HTR-8/SVneo (cell line): ENCODE results near the gene LYL1.

ENCODE experiments used
- DNase-seq: peaks from one replicate; pipeline ENCODE4 v3.0.0; 2011; ENCODE audit warnings: low spot score, mixed read lengths; ENCODE audit not compliant: insufficient read length
- FAIRE-seq: peaks from 2 replicates; lab custom pipeline; 2011; peaks lifted over from hg19 to GRCh38; lab: Jason Lieb, UNC

LYL1 gene

DNA sequence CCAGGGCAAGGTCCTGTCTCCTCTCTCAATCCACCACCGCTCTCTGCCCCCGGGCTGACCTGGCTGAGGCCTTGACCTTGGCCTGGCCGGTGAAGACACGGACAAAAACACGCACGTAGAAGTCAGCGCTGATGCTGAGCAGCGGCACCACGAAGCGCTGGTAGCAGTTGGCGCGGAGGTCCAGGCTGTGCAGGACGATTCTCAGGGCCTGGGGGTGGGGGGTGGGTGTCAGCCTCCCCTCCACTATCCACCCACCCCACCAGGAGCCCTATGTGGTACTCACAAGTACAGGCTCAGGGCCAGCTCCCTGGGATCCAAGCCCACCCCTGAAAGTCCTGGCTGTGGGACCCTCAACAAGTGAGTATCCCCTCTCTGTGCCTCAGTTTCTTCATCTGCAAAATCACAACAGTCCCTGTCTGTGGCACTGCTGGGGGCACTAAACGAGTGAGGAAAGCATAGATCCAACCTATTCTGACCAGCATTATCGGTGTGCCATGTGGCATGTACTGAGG is 7.5 kb upstream of the LYL1 start:
- DNase-seq (no peak), FAIRE-seq (no peak)

DNA sequence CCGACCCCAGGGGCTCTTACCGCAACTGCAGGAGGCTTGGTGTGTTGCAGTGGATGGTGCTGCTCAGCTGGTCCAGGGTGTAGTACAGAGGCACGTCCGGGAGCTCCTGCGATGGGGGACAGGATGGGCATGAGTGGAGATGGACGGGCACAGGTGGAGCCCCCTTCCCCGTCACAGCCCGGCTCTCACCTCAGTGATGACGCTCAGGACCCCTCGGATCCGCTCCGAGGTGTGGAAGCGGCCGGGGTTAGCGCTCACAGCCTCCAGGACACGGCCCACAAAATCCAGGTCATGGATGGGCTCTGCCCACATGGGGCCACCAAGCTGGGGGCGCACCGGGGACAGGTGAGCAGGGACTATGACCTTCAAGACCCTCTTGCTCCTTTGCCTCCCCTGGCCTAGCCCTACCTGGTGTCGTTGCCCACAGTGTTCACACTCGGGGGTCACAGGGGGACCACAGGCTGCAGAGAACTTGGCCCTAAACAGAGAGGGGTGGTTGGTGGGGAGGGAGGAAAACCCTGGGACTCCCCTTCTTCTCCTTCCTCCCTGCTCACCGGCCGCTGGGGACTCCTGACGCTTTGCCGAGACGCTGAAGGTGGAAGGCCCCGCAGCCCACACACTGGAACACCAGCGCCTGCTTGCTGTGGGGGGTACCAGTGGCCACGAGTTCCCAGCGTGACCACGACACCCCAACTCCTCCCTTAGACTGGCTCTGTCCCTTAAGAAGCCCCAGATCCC is 6.9 kb upstream of the LYL1 start:
- DNase-seq (no peak), FAIRE-seq (no peak)

DNA sequence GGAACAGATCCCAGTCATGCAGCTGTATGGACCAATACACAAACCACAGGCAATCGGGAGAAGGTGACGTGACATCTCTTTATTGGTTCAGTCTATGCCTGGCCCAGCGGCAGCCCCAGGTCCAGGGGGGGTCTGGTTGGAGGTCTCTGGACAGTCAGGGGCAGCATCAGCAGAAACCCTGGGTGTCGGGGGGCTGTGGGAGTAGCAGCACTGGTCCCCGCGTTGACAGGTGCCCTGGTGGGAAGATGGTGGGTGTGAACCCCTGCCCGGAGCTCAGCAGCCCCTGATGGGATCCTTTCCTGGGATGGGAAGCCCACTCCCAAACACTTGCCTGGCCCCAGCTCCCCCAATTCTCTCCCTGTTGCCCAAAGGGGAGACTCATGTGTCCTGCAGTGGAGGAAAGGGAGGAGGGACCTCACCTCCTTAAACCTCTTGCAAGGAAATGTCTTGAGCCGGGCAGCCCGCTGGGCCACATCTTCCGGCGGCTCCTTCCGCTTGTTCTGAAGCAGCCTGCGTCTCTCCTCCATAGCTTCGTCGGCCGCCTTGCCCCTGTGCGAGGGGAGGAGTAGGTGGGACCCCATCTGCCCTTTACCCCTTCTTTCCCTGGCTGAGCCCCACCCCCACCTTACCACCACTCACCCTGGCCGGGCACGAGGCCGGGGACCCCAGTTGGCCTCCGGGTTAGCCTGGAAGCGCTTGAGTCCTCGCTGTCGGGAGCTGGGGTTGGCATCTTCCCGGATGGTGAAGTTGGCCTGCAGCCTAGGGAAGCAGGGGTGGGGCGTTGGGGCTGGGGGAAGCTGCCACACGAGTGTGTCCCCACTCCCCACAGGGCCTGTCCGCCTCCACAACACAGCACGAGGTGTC is 2.4 kb upstream of the LYL1 start:
- no peak for FAIRE-seq
- DNase-seq = no peak

DNA sequence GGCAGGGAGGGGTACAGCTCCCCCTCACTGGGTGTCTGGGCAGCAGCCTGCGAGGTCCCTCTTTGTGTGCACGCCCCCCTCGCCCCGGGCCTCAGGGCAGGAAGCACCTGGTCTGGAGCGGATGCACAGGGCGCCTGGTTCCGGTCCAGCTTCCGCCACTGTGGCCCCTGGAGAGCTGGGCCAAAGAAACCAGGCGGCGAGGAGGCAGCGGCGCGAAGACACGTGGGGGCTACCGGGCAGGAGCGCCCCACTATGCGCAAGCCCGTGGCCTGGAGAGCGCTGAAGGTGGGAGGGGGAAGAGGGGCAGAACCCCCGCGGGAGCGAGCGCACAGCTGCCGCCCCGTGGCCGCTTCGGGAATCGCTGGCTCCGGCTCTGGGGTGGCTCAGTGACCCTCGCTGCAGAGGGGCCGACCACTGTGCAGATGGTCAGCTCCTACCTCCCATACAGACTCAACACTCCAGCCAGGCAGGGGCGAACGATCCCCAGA is 1.7 kb upstream of the LYL1 start:
- FAIRE-seq (no peak), DNase-seq (no peak)

DNA sequence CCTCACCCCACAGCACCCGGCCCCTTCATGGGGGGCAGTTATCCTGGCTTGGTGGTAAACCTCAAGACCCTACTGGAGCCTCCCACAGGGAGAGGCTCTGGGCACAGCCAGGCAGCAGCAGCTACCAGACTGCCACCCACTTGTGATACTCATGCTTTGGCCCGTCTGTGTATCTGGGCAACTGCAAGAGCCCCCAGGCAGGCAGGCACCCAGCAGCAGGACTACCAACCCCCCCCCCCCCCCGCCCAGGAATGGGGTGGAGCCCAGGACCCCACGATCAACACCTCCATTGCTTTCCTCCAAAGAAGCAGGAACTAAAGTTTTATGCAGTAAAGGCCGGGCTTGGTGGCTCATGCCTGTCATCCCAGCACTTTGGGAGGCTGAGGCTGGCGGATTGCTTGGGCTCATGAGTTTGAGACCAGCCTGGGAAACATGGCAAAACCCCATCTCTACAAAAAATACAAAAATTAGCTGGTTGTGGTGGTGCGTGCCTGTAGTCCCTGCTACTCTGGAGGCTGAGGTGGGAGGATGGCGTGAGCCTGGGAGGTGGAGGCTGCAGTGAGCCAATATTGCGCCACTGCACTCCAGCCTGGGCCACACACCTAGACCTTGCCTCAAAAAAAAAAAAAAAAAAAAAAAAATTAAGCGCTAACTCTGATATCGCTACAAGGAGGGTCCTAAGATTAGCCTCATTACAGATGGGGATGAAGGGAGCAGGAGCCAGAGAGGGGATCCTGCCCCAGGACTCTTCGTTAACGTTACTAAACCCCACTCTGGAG is 1.1 kb upstream of the LYL1 start:
- DNase-seq (no peak), FAIRE-seq (no peak)

DNA sequence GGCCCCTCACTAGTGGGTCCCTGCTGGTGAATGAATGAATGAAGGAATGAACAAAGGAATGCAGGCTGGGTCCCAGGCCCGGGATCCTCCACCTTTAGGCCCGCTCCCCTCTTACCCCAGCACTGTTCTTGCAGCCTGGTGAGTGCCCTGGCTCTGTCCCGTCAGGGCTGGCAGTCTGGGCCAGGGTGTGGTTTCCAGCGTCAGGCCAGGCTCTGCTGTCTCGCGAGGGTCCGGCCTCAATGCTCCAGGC is 317 bp downstream of the LYL1 start:
- DNase-seq (no peak), FAIRE-seq (no peak)

DNA sequence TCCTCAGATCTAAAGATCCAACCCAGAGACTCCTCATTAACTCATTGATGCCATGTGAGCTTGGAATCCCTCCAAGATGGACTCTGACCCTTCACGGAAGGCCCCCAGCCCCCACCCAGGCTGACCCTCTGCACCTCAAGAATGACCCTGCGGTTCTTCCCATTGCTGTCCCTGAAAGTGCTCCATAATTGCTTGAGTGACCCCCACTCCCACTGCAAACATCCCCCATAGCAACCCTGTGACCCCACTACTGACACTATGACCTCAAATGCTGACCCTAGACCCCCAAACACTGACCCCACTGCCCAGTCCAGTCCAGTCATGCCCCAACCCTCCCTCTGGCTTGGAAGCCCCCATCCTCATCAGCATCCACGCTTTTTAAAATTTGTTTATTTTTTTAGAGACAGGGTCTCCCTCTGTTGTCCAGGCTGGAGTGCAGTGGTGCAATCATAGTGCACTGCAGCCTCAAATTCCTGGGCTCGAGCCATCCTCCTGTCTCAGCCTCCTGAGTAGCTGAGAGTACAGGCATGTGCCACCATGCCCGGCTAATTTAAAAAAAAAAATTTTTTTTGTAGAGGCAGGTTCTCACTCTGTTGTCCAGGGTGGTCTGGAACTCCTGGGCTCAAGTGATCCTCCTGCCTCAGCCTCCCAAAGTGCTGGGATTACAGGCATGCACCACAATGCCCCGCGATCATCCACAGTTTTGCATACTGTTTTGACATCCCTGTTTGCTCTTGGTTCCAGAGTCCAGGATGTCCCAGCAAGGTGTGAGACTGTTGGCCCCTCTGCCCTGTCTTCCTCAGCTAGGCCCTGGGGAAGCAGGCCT is 855 bp downstream of the LYL1 start:
- no peak for FAIRE-seq
- DNase-seq = no peak

DNA sequence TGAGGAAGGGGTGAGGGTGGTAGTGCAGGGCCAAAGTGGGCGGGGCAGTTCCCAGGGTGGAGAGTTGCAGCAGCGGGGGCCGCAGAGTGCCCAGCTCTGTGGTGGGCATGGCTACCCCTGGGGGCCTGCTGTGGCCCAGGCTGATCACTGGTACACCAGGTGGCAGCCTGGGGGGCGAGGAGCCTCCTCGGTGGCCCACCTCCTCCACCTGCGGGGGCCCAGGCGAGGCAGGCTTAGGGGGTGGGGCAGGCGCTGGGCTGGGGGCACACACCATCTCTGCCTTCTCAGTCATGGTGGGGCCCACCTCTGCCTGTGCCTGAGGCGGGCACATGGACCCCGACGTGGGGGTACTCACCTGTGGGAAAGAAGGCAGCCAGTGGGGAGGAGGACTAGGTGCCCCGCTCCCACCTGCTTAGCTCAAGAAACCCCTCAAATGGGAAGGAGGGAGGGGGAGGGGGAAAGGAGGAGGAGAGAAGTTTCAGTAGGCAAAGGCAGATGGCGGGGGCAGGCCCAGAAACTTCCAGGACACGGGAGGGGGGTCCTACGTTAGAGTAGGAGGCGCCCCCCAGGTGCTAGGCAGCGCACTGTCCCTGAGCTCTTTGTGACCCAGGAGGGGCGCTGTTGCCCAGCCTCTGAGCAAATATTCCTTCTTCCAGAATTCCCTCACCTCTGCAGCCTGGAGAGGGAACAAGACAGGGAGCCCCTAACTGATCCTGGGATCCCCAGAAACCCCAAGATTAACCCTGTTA is 1.6 kb downstream of the LYL1 start:
- DNase-seq (no peak), FAIRE-seq (no peak)

DNA sequence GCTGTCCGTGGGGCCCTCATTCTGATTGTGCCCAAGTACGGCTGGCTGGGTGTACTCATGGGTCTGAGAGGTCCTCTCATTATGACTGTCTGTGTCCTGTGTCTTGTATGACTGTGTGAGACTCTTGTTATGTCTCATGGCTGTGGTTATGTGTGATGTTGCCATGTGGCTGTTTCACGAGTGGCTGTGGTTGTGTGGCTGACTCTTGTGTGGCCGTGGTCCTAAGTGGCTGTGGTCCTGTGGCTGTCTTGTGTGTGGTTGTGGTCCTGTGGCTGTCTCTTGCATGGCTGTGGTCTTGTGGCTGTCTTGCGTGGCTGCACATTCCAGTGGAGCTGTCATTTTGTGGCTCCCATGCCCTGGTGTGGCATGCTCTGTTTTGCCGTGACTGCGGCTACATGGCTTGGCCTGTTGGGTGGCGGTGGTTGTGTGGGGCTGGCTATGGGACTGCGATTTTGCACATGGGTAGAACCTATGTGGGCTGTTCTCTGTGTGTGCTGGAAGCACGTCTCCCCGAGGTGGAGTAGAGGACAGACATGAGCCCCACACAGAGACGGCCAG is 2.5 kb downstream of the LYL1 start:
- DNase-seq (no peak), FAIRE-seq (no peak)

DNA sequence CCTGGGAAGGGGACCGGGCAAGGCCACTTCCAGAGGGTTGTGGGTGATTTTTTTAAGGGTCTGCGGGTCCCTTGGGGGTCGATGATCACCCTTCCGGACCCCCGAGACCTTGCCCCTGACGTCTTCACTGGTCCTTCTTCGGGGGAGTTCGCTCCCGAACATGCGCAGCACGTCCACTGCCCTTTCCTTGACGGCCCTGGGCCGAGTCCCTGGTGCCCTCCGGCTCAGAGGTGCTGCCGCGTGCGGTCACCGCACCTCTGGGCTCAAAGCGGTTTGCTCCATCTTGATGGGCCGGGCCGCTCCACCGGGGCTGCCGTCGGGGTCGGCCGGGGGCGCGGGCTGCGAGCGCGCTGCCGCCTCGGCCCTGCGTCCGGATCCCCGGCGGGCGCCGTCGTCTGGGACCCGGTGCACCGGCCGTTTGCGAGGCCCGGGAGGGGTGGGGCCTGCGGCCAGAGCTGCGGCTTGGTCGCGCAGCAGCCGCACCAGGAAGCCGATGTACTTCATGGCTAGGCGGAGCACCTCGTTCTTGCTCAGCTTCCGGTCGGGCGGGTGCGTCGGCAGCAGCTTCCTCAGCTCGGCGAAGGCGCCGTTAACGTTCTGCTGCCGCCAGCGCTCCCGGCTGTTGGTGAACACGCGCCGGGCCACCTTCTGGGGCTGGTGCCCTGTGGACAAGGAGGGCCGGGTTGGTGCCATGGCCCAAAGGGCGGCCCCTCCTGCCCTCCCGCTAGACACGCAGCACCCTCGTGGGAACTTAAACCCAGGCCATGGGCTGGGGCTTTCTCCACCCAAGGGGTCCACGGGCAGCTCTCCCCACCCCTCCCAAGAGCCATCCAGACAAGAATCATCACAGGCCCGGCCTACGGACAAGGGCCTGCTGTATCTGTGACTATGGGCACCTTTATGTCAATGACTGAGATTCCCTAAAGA is 3.3 kb downstream of the LYL1 start:
- DNase-seq (no peak), FAIRE-seq (no peak)

DNA sequence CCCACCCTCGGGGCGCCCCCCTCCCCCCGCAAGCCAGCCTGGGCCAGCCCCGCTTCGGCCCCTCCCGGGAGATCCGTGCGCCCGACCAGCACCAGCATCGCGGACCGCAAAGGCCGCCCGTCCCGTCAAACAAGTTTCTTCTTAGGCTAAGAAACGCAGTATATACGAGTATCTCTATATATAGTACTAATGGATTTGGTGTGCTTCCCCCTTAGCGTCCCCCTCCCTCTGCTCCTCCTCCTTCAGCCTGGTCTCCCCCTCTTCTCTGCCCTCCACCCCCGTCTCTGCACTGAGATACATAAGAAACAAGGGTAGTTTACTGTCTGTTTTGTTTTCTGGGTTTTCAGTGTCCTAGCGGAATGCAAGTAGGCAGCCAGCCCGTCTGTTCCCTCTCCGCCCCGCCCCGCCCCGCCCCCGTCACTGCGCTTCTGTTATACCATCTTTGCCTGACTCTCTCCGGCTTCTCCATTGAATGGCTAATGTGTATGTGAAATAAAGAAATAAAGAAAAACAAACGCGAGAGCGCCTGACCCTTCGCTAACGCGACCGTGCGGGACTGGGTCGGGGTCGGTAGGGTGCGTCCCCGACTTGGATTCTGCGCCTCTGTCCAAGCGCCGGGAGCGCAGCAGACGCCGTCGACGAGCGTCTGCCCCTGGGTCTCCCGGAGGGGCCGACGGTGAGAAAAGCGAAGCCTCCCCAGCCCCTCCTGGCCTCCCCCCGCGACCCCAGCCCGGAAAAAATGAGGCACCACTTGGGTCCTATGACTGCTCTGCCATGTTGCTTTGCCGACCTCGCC is 4.2 kb downstream of the LYL1 start:
- FAIRE-seq = no peak
- DNase-seq = no peak

DNA sequence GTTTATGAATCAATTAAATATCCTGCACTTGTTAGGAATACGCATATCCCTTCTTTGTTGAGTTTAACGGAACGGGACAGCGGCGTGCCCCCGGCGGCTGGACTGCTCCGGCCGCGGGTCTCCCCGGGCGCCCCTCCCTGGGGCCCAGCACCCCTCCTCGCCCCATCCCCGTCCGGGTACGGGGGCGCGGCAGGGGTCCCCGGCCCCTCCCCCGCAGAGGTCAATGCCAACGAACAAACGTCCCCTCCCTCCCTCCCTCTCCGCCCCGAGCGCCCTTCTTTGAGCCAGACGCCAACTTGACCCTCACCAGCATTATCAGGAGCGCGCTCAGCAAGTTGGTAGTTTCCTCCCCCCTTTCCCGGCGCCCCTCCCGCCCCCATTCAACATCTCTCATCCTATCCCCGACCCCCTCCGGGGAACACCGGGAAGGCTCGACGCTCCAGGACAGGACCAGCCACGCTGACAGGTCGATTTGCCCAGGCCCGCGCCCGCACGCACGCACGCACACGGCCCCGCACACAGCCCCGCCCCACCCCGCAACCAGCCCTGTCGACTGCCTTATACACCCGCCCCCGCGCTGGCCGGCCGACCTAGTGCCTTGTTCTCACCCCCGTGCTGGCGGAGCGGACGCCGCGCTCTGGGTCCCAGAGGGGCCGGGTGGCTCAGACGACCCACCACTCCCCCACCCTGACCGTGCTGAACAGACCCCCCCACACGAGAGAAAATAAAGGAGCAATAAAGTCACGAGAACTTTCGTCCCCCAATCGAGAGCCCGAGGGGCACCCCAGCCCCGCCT is 5.0 kb downstream of the LYL1 start:
- no peak for DNase-seq
- no peak for FAIRE-seq

DNA sequence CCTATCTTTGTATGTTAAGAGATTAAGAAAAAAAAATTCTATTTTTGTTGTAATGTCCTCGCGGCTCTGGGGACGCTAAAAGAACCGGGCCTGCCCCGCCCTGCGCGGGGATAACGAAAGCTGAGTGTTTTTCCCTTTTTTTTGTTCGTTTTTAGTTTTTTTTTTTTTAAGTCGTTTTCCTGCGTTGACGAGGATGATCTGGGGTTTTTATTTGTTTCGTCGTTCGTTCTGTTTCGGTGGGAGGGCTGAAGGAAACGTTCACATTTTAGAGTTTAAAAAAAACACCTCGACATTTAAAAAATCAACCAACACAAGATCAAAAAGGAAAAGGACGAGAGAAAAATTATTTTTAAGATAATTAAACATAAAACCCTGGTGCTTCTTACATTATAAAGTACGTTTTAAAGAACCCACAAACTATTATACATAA is 5.6 kb downstream of the LYL1 start:
- FAIRE-seq = no peak
- no peak for DNase-seq

DNA sequence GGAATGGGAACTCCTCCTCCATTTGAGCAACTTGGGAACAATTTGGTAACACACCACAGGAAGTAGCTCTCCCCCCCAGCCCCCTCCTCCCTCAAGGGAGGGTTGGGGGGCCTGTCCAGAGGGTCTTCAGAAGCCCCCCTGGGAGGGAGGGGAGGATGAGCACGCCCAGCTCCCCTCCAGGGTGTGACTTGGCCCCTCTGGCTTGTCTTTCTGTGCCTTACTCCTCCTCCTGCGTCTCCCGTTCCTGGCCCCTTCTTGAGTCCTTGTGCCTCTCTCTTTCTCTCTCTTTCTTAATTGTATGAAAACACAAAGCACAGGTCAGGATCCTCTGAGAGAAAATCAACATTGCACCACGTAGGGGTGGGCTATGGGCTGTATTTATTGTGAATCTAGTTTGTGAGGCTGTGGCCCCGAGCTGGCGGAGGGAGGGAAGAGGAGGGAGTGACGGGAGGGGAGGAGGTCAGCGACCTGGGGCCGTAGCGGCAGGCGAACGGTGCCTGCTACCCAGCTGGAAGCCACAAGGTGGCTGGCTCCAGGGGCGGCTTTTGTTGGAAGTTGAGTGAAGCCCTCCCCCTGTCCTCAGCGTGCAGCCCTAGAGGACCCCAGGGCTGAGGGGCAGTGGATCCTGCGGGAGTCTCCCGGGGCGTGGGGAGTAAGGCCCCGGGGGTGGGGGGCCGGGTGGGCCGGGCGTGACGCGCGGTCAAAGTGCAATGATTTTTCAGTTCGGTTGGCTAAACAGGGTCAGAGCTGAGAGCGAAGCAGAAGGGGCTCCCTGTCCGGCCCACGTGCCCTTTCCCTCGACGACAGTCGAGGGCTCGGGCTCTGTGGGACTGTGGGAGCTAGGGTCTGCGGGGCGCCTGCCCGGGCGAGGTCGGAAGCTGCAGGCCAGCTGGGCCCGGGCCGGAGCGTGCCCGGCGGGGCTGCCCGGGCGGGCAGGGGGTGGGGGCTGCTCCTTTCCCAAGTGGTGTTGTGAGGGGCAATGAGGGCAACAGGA is 6.4 kb downstream of the LYL1 start:
- DNase-seq (no peak), FAIRE-seq (no peak)

DNA sequence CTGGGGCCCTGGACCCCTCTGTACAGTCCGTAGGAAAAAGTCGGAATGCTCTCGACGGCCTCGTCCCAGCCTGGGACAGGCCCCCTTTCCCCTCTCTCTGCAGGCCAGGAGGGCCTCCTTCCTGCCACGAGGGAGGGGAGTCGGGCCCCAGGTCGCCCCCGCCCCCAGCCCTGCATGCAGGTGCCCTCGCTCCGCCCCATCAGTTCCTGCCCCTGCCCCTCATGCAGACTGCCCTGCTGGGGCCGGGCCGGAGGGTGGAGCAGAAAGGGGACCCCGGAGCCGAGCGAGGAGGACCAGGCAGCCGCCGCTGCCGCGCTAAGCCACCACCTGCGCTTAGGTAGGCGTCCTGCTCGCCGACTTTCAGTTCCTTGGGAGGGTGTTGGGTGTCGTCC is 7.3 kb downstream of the LYL1 start:
- FAIRE-seq (no peak), DNase-seq (no peak)
